HG03095 (cell line): Measurements from ENCODE around the gene HAPLN3.
"Not testable (repeated sequence)": the region's sequence is repeated elsewhere in the genome, so short reads cannot be mapped to it uniquely, and the experiment has no call there.

Source experiments
- ATAC-seq: cut with Tn5 transposase; IDR thresholded peaks from one replicate; pipeline ENCODE4 v1.9.1; 2021; ENCODE audit warnings: moderate library complexity; ENCODE audit not compliant: unreplicated experiment

HAPLN3 gene, protein sequence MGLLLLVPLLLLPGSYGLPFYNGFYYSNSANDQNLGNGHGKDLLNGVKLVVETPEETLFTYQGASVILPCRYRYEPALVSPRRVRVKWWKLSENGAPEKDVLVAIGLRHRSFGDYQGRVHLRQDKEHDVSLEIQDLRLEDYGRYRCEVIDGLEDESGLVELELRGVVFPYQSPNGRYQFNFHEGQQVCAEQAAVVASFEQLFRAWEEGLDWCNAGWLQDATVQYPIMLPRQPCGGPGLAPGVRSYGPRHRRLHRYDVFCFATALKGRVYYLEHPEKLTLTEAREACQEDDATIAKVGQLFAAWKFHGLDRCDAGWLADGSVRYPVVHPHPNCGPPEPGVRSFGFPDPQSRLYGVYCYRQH

GRCh38 chr15:88894819-88895767 lies at the start of gene HAPLN3:
TSS of gene HAPLN3 (minus strand) at chr15:88895544. CDS start at chr15:88887298, 8,246 bp downstream.
- no peak for ATAC-seq

DNA sequence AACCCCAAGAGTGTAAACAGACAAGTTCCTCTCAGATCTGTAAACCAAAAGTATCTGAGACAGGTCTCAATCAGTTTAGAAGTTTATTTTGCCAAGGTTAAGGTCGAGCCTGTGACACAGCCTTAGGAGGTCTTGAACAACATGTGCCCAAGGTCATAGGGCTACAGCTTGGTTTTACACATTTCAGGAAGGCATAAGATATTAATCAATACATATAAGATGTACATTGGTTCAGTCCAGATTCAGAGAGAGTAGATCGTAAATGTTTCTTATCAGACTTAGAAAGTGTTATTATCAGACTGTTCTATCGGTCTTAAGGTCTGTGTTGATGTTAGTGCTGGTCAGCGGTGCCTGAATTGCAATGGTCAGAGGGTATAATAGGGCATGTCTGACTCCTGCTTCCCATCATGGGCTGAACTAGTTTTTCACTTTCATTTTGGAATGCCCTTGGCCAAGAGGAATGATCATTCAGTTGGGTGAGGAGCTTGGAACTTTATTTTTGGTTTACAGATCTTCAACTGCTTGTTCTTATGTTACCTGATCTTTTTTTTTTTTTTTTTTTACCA lies 44.8 kb upstream of the HAPLN3 start:
- ATAC-seq = no peak

DNA sequence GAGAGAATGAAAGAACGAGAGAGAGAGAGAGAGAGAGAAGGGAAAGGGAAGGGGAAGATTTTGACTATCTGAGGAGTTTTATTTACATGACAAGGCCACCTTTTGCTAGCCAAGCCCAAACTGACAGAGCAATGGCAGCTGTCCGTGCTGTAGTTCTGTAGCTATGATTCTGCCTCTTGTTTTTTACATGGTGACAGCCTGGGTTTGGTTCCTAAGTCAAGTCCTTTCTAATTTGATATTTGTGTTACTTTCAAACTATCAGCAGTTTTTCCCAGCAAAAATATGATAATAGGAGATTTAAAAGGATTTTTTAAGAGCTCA lies 44.1 kb upstream of the HAPLN3 start:
- ATAC-seq = no peak

DNA sequence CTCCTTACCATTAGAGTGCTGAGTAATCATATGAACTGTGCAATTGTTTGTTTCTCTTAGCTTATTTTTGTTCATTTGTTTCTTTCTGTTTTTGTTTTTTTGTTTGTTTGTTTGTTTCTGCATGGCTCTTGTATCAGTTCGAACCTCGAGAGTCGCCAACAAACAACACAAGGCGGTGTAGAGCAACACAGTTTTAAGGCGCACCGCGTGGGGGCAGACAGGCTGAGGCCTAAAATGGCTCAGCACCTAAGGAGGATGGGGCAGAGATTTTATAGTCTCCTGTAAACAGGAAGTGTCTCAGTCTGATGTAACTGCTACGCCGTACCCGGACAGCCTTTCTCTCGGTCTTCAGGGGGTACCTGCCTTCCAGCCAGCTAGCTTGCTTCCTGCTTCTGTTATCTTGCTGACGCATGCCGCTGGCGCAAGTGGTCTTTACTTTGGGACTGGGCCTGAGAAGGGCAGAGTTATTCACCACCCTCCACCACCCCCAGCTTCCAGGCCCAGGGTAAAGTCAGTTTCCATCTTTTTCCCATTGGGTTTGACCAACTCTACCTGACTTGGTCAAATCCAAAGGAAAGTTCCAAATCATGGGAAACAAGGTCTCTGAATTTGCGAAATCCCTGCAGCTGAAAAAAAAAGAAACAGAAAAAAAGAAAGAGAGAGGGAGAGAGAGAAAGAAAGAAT lies 43.6 kb upstream of the HAPLN3 start:
- no peak for ATAC-seq

GRCh38 chr15:88934449-88934848 lies 39.1 kb upstream of the HAPLN3 start:
- ATAC-seq = not testable (repeated sequence)

DNA sequence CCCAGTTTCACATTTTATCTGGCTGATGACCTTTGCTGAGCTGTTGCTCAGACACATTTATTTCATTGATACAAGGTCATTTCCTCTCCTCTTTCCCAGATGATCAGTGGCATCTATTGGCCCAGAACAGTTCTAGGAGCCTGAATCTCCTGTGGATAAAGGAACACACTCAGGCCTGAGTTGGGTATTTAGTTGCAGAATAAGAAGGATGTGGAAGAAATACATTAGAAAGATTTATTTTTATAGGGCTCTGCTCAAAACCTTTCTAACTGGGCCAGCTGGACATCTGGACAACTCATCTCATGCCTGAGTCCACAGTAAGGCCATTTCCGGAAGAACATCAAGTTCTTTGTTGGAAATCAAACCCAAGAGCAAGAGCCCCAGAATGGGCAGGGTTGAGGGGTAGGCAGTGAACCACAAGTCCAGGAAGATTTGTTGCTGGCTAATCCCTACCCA lies 37.6 kb upstream of the HAPLN3 start:
- no peak for ATAC-seq

- ATAC-seq = no peak
These were observed 37.0 kb upstream of the HAPLN3 start for GRCh38 chr15:88932271-88932874.

GRCh38 chr15:88930579-88930978 lies 35.2 kb upstream of the HAPLN3 start:
- ATAC-seq = no peak

DNA sequence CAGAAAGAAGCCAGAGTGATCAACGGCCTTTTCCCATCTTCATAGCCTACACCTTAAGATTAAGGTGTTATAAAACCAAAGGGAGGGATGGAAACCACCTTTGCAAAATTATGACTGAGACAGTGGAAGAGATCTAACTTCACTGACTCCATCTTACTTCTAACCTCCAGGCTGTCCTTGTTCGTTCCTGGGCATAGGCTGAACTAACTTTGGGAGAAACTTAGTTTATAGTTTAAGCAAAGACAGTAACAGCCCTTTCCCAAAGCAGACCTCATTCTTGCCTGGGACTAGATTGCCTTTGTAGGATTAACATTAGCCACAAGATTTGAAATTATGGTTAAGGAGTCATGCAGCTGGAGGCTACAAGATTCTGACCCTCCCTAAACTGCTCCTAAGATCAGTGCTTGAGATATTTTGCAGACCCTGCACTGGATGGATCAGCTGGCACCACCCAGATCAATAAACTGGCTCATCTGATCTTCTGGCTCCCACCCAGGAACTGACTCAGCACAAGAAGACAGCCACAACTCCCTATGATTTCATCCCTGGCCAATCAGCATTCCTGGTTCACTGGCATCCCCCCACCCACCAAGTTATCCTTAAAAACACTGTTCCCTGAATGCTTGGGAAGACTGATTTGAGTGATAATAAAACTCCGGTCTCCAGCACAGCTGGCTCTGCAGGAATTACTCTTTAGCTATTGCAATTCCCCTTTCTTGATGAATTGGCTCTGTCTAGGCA lies 34.2 kb upstream of the HAPLN3 start:
- ATAC-seq = not testable (repeated sequence)

DNA sequence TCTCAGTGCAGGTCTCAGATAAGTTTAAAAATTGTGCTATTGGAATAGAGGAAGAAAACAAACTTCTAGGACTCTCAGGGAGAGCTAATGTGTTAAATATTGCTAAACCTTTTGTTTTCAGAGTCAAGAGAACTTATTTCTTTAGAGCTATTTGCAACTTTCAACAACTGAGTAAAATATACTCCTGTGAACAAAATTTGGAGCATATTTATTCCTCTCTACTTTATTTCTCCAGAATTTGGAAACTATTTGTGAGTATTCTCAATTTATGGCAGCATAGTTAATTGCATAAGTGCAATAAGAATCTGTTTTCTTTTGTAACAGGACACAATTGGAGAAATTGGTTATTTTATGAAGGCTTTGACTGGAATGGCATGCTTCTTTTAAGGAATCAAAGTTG lies 32.8 kb upstream of the HAPLN3 start:
- not testable (repeated sequence) for ATAC-seq

- ATAC-seq = not testable (repeated sequence)
These were observed 30.3 kb upstream of the HAPLN3 start for GRCh38 chr15:88925648-88926047.

DNA sequence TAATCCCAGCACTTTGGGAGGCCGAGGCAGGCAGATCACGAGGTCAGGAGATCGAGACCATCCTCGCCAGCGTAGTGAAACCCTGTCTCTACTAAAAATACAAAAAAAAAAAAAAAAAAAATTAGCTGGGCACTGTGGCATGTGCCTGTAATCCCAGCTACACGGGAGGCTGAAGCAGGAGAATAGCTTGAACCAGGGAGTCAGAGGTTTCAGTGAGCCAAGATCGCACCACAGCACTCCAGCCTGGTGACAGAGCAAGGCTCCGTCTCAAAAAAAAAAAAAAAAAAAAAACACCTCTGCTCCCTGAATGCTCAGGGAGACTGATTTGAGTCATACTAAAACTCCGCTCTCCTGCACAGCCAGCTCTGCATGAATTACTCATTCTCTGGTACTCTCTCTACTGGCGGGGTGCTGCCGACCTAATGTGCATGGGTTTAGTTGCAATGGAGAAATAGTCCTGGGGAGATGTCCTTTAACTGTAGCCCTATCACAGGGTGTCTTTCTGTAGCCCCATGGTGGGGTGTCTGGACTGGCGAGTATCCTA lies 25.6 kb upstream of the HAPLN3 start:
- peak; percentile 67 for ATAC-seq

GRCh38 chr15:88920186-88920891 lies 25.0 kb upstream of the HAPLN3 start:
- ATAC-seq = no peak

DNA sequence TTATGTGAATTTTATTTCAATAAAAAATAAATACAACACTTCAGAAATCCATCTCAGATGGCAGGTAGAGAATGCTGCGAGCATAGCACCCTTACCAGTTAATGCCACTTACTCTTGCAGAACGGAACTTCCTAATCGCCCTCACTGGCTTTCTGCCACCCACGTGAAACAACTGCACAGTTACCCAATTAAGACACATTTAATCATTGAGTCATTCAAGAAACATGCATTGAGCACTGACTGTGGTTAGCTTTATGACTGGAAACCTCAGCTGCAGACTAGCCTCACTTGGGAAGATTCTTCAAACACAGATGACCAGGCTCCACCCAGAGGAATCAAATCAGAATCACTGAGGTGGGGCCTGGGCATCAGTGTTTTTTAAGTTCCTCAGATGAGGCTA lies 23.4 kb upstream of the HAPLN3 start:
- ATAC-seq = peak; percentile 58

GRCh38 chr15:88917760-88918159 lies 22.4 kb upstream of the HAPLN3 start:
- no peak for ATAC-seq

DNA sequence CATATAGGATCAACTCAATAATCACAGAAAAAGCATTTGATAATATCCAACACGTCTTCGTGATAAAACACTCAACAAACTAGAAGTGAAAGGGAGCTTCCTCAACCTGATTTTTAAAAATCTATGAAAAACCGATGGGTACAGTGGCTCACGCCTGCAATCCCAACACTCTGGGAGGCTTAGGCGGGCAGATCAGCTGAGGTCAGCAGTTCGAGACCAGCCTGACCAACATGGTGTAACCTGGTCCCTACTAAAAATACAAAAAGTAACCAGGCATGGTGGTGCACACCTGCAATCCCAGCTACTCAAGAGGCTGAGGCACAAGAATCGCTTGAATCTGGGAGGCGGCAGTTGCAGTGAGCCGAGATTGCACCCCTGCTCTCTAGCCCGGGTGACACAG lies 20.0 kb upstream of the HAPLN3 start:
- no peak for ATAC-seq

GRCh38 chr15:88913850-88914169 lies 18.5 kb upstream of the HAPLN3 start:
- no peak for ATAC-seq

DNA sequence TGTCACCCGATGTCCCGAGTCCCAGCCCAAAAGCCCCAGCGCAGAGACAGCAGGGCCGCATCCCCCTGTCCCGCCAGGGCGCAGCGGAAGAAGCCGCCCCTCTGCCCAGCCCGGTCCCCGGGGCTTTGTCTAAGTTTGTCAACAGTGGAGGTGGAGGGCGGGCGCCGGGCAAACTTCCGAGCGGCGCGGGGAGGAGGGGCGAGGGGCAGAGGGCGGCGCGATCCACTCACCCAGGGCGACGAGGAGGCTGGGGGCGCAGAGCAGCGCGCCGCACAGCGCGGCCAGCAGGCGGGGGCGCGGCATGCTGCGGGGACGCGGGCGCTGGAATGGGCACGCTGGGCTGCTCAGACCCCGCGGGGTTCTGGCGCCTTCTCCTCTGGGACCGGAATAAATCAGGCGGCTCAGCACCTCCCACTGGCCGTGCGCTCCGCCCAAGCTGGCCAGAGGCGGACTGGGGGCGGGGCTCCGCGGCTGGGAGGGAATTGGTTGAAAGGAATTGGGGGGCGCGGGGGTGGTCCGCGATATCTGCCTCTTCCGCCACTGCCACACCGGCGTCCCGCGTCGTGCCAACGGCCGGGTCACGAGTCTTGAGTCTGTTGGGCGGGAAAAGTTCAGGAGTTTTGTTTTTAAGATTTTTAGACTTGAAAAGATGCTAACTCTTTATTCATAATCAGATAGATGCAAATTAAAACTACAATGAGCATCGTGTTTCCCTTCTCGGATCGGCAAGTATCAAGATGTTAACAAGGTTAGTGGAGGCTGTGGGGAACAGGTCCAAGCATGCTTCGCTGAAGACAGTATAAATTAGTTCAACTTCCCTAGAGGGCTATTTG lies 17.9 kb upstream of the HAPLN3 start, which contains the start of gene MFGE8:
MFGE8 (minus strand) TSS at position 363 of the 833 bp plus-strand sequence; CDS start at position 303, 60 bp downstream.
- ATAC-seq = peak; percentile 80
